Measurements from ENCODE around the gene MRPS35.
A peak's percentile ranks its signal among the peaks of the same experiment; 100 is the strongest.

MRPS35 gene

GRCh38 chr12:27710592-27711316, at the start of gene MRPS35:
TSS of gene MRPS35 (plus strand) at chr12:27710832. CDS start at chr12:27710844, 12 bp downstream.
- DNase-seq (ENCODE audit: low read depth): peak; percentile 93

DNA sequence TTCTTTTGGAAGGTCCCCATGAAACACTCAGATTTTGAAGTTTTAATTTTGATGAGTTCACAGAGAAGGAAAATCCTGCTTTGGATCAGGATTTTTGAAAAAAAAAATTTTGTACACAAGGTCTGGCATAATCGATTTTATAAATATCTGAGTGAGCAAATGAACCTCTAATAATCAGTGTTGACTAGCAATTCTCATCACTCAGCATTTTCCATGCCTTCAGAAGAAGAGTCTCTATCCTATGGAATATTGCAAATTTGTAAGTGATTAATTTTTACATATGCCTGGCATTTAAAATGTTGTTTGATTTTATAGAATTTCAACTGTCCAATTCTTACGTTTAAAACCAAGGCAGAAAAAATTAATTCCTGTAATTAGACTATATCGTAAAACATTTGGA, 44.9 kb upstream of the MRPS35 start:
- no peak for DNase-seq (ENCODE audit: low read depth)

DNA sequence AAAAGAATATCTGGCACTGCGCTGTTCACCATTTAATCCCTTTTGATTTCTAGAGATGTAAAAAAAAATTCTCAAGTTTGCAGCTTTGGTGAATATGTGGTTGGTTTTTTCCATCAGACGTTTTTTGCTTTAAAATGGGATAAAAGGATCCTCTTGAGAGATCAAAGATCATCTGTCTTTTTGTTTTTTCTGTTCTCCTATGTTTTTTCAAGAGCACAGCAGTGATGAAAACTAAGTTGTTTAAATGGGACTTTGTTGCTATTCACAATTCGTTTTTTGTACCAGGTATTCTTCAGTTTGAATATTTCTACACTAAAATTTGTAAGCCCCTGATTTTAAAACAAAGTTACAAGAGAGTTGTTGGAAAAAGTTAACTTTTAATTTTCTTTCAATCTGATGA, 44.1 kb upstream of the MRPS35 start:
- DNase-seq (ENCODE audit: low read depth): no peak

DNA sequence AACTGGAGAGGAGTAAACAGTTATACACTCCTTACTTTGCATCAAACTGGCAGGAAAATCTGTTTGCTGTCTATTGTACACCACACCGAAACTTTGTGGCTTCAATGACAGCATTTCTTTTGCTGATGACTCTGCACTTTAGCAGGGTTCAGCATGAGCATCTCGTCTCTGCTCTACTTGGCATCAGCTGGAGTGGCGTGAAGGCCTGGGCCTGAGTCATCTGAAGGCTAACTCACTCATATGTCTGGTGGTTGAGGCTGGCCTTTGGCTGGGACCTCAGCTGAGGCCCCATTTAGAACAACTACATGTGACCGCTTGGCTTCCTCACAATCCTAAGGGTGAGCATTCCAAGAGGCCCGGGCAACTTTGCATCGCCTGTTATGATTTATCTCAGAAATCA, 43.1 kb upstream of the MRPS35 start:
- DNase-seq (ENCODE audit: low read depth): peak; percentile 30

- DNase-seq (ENCODE audit: low read depth): no peak
Measured at GRCh38 chr12:27672051-27672450, 38.6 kb upstream of the MRPS35 start.

- no peak for DNase-seq (ENCODE audit: low read depth)
Measured at GRCh38 chr12:27672643-27673042, 38.0 kb upstream of the MRPS35 start.

GRCh38 chr12:27673101-27673718, 37.4 kb upstream of the MRPS35 start:
- DNase-seq (ENCODE audit: low read depth): no peak

DNA sequence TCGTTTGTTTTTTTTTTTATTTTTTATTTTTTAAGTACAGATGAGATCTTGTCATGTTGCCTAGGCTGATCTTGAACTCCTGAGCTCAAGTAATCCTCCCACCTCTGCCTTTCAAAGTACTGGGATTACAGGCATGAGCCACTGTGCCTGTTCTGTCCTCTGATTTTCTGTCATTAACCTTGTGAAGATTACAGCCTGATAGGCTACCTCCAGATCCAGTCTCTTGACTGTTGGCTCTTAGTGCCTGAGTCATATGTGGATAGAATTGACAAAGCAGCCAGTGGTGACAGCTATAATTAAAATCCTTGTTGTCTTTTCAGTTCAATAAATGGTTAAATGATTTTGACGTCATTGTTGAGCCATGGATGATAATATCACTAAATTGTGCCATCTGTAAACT, 35.6 kb upstream of the MRPS35 start:
- no peak for DNase-seq (ENCODE audit: low read depth)

GRCh38 chr12:27680619-27681018, 30.0 kb upstream of the MRPS35 start:
- DNase-seq (ENCODE audit: low read depth): no peak

DNA sequence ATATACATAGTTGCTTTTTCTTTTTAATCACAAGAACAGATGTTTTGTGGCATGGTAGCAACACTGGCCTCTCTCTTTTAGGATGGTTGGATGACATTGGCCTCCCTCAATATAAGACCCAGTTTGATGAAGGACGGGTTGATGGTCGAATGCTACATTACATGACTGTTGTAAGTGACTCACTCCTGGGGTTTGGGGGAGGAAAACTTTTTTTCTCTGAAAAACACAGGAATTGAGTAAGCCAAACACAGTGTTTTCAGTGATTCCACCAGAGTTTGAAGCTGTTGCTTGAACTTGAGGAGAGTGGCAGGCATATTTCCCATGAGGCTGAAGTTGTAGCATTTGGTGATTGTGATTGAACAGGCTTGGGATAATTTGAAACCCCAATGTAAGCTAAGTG, 28.1 kb upstream of the MRPS35 start:
- peak; percentile 50 for DNase-seq (ENCODE audit: low read depth)

DNA sequence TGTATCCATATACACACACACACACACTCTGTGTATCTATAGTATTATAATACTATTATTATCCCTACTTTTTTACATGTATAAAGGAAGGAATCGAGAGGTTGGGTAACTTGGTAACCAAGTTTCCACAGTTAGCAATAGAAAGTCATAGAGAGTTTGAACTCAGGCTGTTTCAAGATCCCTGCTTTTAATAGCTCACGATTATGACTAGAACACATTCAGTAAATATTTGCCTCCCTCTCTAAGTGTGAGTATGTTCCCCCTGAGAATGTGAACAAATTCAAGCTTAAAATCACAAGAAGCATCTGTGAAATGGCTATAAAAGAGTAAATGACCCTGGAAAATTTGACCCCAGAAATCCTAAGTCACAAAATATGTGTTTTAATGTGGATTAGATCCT, 25.4 kb upstream of the MRPS35 start:
- DNase-seq (ENCODE audit: low read depth): no peak

DNA sequence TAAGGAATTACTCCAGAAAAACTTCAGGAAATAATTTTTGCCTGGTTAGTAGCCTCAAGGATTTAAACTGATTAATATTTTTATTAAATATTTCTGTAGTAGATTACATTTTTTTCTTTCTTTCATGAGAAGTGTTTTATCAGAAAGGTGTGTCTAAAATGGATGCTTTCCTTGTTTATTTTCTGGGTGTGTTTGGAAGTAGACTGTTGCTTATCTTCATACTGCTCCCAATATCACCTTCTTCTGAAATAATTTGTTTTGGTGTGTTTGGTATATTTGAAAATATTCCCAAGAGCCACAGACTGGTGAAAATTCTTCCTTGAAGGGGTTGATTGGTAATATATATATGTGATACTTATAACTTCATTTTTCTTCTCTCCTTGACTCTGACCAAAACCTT, 24.5 kb upstream of the MRPS35 start:
- DNase-seq (ENCODE audit: low read depth): no peak

DNA sequence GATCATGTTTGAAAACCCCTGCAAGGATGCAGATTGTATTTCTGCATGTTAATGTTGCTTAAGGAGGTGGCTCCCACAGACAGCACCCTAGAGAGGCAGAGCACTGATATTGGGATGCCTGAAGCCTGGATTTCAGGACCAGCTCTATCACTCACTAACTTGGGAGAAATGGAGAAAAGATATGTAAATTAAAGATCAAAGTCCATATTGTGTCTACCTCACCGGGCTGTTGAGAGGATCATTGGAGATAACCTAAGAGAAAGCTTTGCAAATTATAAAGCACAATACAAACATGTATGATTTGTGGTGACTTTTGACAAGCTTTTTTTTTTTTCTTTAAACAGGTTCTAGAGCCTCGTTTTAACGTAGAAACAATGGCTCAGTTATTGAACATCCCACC, 22.0 kb upstream of the MRPS35 start:
- DNase-seq (ENCODE audit: low read depth): no peak

DNA sequence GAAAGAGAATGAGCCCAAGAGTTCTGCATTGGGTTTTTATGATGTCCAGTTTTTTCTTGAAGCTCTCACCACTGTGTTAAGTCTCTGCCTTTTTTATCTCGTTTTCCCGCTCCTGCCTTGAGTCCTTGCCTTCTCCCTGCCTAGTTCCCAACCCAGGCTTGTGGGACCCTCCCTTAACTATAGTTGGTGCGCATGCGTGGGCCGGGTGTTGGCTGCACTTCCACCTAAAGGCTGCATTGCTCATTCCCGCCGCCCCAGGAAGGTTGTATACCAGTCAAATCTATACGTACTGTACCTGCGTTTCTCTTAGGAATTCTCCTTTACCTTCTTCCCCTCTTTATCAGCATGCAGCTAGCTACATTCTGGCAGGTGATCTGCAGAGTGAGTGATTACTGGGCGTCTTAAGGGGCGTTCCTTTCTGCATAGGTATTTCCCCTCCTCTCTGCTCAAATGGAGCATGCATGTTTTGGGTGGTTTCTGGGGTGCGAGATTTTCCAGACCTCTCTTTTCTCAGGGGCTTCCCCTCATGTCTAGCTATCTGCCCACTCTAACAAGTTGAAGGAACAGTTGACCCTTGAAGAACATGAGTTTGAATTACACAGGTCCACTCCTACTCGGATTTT, 21.0 kb upstream of the MRPS35 start:
- DNase-seq (ENCODE audit: low read depth): no peak

DNA sequence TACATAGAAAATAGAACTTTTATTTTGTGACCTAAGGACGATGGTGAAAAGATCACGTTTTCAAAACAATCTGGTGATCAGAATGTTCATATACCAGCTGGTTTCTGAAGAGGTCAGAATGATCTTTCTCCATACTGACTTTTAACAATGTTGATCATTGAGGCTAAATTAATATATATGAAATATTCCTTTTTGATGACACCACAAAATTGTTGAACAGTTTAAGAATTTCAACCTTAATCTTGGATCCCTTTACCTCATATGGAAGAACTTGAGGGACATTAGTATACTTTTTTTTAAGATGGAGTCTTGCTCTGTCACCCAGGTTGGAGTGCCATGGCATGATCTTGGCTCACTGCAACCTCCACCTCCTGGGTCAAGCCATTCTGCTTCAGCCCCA, 17.2 kb upstream of the MRPS35 start:
- DNase-seq (ENCODE audit: low read depth): no peak

- DNase-seq (ENCODE audit: low read depth): no peak
Measured at GRCh38 chr12:27695556-27696292, 14.9 kb upstream of the MRPS35 start.

GRCh38 chr12:27696293-27696652, 14.4 kb upstream of the MRPS35 start, which contains the start of gene REP15:
TSS of gene REP15 (plus strand) at chr12:27696447. CDS start at chr12:27696563, 116 bp downstream.
- DNase-seq (ENCODE audit: low read depth): no peak

DNA sequence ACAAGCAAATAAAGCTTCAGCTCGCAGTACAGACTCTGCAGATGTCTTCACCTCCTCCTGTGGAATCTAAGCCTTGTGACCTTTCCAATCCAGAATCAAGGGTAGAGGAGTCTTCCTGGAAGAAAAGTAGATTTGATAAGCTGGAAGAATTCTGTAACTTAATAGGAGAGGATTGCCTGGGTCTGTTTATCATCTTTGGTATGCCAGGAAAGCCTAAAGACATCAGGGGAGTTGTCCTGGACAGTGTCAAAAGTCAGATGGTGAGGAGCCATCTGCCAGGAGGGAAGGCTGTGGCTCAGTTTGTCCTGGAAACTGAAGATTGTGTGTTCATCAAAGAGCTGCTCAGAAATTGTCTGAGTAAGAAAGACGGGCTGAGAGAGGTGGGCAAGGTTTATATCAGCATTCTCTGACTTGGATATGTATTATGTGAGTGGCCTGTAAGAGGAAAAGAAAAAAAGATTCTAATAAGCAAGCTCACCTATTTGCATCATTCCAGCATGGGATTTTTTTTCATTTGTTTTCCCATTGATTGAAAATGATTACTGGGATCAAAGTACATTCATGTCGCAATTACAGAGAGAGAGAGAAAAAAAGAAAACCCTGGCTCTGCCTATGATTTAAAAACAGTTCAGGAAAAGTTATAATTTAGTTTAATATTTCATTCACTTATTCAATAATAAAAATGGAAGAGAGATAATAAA, 13.6 kb upstream of the MRPS35 start:
- DNase-seq (ENCODE audit: low read depth): no peak

- DNase-seq (ENCODE audit: low read depth): peak; percentile 87
Measured at GRCh38 chr12:27703720-27704452, 6.7 kb upstream of the MRPS35 start.

DNA sequence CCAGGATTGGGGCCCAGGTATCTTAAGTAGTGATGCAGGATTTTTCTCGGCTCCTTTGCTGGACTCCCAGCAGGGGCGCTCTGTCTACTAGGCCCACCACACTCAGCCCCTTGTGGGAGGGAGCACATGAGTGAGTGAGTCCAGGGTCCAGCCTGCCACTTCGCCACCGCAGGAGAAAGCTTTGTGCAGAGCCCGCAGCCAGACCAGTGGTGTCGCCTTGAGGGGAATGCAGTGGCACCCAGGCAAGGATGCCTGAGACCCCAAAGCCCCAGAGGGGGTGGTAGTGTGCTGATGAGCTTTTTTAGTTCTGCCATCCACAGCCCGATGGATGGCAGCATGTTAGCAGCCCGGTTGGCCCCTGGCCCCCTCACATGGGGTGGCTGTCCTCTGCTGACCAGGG, 5.4 kb upstream of the MRPS35 start:
- no peak for DNase-seq (ENCODE audit: low read depth)

DNA sequence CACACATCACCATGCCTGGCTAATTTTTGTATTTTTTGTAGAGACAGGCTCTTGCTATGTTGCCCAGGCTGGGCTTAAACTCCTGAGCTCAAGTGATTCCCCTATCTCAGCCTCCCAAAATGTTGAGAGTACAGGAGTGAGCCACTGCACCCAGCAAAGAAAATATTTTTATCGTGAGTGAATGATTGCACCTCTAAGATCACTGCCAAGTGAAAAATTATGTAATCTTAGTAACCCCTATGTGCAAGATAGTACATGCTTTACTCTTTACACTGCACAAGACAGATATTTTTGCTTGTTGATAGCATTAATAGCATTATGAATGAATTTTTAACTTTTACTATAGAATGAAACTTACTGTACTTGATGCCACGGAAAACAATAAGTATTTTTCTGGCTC, 3.4 kb upstream of the MRPS35 start:
- DNase-seq (ENCODE audit: low read depth): no peak

Data from ELR (cell line).